Stimulated activated CD4-positive, alpha-beta T cell treated with anti-CD3 and anti-CD28 coated beads, Interleukin-15, amount 100 ng/mL, for 1 hour (primary cell): ENCODE results near the gene TTBK2.
A peak's percentile ranks its signal among the peaks of the same experiment; 100 is the strongest.
"Not testable (repeated sequence)": the region's sequence is repeated elsewhere in the genome, so short reads cannot be mapped to it uniquely, and the experiment has no call there.

ENCODE experiments used
- DNase-seq, 2 donors: peaks; one replicate each; pipeline ENCODE4 v3.0.0-alpha.2; 2020; ENCODE audit warnings: low read depth in 1 of 2, low spot score in 1 of 2

Gene TTBK2

DNA sequence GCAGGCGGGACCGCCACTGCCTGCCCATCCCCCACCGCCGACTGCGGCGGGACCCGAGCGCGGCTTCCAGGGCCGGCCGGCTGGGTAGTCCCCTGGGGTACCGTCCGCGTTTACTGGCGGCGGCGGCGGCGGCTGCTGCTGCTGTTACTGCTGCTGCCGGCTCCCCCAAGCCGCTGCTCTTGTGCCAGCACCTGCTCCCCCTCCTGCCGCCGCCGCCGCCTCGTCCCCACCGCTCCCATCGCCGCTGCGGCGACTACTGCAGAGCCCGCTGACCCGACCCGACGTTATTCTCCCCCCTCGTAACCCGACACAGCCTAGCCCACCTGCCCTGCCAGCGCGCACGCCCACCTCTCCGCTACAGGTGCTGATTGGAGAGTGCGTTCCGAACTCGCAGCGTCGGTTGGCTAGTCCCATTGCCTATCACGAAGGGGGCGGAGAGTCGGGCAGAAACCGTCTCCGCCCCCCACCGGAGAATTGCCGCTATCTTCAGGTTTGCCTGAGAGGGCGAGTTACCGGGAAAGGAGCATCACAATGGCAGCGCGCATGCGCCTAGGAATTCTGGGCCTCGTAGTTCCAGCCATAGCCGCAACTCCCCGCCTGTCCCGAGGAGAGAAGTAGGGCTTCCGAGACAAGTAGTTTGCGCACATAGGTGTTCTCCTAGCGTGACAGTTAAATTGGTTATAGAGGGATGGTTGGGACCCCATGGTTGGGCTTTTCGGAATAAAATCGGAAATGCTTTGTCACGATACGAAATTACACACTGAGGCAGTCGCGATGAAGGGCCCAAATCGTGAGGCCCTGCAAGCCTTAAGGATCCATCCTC, at the start of gene TTBK2:
Gene TTBK2 (minus strand): TSS at position 260 of the 823 bp plus-strand sequence. CDS start 42,161 bp downstream, outside the sequence.
- DNase-seq = peak; percentile 95

DNA sequence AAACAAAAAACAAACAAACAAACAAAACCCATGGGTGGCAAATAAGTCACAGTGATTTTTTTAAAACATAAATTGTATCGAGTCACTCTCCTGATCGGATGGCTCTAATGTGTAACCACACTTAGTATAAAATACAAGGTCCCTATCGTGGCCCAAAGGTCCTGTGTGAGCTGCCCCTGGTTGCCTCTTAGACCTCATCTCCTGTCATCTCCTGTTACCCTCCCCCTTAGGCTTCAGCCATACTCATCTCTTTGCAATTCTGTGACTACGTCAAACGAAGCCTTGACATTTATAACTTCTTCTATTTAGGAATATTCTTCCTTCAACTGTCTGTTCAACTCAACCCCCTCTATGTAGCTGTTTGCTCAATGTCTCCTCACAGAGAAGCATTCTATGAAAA, 43.9 kb upstream of the TTBK2 start:
- DNase-seq = no peak

DNA sequence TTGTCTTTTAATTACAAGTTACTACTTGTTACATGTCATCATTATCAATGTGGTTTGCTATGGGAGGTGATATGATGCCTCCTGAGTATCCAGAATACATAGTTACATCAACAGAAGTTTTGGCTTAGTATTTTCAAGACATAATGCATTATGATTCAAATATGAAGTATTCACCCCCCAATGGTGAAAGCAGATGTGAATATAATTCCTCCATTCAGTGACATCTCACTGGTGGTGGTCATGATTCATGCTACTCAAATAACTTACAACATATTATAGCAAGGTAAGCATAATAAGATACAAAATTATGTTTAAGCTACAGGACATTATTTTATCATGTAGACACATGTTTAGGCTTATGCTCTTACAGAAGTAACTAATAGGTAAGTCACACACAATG, 34.9 kb upstream of the TTBK2 start:
- no peak for DNase-seq

DNA sequence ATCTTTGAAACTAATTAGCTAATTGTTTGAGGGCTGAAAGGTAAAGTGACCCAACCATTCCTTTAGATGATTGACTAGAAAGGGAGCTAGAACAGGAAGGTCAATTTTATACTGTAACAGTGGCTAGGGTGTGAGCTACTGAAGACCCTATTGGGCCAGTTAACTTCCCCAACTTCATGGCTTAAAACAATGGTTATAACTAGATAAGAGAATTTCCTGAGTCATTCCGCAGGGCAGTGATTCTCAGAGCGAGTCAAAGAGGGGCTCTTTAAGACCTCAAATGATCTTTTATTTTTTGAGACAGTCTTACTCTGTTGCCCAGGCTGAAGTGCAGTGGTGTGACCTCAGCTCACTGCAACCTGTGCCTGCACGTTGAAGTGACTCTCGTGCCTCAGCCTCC, 33.7 kb upstream of the TTBK2 start:
- no peak for DNase-seq

DNA sequence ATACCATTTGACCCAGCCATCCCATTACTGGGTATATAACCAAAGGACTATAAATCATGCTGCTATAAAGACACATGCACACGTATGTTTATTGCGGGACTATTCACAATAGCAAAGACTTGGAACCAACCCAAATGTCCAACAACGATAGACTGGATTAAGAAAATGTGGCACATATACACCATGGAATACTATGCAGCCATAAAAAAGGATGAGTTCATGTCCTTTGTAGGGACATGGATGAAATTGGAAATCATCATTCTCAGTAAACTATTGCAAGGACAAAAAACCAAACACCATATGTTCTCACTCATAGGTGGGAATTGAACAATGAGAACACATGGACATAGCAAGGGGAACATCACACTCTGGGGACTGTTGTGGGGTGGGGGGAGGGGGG, 28.3 kb upstream of the TTBK2 start:
- DNase-seq = not testable (repeated sequence)

DNA sequence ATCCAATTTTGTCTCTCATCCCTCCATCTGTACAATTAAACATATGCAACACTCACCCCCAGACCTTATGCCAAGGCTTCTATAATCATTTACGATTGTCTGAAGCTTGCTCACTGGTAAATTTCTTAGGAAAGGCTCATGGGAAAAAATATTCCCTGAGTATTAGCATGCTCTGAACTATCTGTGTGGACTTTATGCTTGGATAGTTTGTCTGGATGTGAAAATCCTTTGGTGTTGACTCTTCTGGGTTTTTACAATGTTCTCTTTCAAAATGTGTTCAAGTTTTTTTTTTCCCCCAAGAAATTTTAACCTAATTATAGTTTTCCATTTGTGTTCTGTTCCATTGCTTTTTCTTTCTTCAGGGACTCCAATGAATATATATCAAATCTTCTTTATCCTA, 19.9 kb upstream of the TTBK2 start:
- no peak for DNase-seq

DNA sequence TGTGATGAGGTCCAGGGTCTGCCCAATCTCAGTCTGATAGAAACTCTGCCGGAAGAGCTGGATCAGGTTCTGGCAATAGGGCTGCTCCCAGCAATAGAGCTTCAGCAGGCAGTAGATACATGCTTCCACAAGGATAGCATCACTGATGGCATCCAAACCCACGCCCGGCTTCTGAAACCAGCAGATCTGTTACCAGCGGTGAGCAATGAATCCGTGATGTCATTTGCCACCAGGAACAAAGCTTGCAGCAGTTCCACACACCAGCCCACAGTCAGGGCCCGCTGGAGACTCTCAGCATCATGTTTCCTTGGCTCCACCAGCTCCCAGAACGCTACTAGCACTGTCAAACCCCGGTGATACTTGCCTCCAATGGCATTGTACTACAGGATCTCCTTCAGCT, 19.3 kb upstream of the TTBK2 start:
- no peak for DNase-seq

DNA sequence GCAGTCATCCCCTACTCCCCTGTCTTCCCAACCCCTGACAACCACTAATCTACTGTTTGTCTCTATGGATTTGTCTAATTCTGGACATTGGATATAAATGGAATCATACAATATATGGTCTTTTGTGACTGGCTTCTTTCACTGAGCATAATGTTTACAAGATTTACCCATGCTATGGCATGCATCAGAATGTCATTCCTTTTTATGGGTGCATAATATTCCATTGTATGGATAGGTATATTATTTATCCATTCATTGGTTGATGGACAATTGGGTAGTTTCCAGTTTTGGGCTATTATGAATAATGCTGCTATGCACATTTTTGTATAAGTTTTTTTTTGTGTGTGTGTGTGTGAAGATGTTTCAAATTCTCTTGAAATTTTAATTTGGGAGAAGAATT, 16.6 kb upstream of the TTBK2 start:
- DNase-seq = no peak

DNA sequence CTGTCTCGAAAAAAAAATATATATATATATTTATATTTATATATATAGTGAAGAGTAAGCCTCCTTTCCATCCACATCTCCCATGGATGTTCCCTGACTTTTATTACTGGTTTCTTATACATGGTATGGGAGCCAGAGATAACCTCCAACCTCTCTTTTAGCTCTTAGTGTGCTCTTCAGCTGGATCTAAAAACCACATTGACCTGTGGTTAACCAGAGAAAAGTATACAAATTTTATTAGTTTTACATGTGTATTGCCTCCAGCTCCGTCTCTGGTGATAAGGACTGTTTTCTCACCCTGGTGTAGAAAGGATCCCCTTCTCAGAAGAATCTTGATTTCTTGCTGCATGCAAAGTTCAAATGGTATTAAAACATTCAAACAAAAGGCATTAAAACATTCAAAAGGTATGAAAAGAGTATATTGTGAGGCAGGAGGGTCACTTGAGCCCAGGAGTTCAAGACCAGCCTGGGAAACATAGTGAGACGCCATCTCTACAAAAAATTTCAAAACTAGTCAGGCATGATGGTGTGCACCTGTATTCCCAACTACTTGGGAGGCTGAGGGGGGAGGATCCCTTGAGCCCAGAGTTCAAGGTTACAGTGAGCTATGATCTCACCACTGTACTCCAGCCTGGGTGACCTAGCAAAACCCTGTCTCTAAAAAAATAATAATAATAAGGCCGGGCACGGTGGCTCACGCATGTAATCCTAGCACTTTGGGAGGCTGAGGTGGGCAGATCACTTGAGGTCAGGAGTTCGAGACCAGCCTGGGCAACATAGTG, 13.5 kb upstream of the TTBK2 start:
- no peak for DNase-seq

DNA sequence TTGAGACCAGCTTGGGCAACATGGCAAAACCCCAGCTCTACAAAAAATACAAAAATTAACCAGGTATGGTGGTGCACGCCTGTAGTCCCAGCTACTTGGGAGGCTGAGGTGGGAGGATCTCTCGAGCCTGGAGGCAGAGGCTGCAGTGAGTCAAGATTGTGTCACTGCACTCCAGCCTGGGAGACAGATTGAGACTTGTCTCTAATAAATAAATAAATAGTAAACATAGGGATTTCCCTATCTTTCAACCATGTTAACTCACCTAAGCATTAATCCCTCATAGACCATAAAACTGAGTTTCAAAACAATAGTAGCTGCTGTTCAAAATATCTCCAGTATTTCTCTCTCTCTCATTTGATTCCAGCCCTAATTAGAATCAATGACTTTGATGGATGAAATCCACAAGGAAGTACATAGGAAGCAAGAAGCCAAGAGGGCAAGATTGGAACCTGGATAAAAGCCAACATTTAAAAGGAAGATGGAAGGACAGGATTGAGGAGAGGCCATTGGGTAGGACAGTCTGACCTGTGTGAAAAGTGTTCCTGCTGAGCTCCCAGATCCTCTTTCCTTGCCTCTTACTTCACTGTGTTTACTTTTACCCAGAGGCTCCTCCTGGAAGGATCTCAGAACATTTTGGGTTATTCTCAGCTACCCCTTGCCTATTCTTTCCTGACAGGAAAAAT, 12.4 kb upstream of the TTBK2 start:
- DNase-seq = no peak

DNA sequence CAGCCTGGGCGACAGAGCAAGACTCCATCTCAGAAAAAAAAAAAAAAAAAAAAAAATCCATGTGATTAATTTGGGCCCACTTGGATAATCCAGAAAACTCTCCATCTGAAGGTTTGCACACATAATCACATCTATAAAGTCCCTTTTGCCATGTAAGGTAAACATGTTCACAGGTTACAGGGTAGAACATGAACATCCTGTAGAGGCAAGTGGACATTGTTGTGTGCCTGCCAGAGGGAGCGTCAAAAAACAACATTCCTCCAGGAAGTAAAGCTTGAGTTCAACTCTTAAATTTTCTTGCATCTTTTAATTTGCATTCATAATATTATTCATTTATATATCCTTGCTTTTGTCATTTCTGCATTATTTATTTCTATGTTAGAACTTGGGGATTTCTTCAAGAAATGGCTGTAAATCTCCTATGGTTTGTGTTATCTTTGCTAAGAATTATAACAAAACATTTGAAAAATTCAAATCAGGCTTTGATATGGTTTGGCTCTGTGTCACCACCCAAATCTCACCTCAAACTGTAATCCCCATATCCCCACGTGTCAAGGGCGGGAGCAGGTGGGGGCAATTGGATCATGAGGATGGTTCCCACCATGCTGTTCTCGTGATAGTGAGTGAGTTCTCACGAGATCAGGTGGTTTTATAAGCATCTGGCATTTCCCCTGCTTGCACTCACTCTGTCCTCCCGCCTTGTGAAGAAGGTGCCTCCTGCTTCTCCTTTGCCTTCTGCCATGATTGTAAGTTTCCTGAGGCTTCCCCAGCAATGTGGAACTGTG, 11.3 kb upstream of the TTBK2 start:
- DNase-seq = no peak

DNA sequence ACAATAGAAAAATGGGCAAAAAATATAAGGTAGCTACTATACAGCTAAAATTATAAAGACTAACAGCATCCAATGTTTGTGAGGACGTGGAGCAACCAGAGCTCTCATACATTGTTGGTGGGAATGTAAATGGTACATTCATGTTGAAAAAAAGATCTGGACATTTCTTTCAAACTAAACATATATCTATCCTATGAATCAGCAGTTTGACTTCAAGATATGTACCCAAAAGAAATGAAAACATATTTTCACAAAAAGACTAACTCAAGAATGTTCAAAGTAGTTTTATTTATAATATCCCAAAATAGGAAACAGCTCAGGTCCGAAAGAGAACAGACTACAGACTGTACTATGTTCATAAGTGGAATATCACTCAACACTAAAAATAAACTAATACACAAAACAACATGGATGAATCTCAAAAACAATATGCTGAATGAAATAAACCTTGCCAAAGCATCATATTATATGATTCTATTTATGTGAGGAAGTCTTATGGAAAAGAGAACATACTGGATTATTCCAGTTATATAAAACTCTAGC, 8.8 kb upstream of the TTBK2 start:
- no peak for DNase-seq

DNA sequence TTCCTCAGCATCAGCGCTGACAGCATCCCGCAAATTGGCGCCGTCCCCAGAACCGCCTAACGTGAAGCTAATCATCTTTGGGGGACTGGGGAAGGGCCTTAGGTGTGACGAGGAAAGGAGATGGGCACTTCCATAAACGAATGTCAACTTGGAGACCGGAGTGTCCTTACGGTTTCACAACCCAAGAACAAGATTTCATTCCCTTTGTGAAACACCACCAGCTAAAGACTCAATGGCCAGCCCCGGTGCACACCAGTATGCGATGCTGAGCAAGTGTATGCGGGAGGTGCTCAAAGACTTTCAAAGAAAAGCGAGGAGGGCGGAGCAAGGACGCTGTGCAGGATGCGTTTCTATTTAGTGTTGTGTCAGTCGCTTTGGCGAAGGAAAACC, 759 bp upstream of the TTBK2 start:
- DNase-seq = peak in 1 of 2 donors; percentile 11

DNA sequence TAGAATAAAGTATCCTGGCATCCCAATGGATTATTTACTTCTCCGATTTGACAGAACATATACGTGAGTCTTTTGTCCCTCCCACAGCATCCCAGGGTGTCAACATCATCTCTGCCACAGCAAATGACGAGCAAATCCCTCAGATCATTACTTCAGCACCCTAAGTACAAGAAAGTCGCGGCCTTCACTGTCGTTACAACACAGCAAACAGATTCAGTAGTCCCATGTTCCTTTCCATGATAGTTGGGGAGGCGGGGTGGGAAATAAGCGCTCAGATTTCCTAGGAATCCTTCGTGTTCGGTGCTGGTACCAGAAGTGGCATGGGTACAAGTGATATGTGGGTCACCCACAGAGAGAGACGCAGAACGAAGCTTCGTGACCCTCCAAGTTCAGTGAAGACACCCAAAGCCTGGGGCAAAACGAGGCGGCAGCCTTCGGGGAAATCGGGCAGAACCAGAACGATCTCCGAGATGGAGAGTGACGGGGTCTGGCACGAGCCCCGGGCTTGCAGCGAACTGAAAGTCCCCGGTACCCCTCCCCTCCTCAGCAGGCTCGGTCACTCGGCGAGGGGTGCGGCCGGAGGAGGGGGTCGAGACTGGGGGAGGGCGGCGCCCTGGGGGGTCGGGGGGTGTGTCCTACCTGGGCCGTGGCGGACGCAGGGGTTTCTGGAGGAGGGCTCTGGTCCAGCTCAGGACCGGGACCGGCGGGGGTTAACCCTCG, 619 bp downstream of the TTBK2 start:
- DNase-seq = no peak

DNA sequence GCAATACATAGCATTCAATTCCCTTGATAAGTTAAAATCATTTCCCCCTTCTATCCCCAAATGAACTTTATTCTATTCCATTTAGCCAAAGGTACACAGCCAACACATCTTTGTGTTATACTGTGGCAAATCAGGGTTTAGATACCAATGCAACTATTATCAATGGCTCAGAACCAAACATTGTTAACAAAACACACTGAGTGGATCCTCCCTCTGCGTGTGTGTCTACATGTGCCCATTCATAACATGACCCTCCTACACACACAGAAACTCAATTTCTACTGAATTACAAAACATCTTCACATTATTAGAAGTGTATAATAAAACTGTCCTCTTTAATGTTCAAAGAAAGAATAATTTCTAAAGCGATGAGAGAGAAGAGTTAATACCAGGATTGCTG, 1.3 kb downstream of the TTBK2 start:
- no peak for DNase-seq

DNA sequence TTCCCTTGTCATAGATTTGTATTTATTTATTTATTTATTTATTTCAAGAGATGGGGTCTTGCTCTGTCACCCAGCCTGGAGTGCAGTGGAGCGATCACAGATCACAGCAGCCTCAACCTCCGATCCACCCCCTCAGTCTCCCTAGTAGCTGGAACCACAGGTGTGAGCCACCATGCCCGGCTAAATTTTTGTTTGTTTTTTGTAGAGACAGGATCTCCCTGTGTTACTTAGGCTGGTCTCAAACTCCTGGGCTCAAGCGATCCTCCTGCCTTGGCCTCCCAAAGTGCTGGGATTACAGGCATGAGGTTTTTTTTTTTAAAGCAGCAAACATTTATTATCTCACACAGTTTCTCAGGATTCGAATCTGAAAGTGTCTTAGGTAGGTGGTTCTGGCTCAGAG, 2.5 kb downstream of the TTBK2 start:
- no peak for DNase-seq

DNA sequence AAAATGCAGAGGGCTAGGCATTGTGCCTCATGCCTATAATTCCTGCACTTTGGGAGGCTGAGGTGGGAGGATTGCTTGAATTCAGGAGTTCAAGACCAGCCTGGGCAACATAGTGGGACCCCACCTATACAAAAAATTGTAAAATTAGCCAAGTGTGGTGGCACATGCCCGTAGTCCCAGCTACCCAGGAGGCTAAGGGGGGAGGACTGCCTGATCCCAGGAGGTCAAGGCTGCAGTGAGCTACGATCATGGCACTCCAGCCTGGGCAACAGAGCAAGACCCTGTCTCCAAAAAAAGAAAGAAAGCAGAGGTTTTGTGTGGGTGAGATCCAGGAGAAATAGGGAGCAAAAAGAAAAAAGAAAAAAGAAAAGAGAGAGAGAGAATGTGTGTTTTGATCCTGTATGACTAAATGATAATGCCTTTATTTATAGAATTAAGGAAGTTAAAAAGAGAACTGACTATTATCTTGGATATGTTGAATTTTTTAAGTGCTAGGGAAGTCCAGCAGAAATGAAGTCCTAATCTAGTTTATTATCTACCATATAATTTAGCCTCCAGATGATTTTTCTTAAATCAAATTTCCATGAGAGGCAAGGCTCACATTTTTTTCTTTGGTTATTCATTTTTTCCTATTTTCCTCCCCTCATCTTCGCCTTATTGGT, 4.8 kb downstream of the TTBK2 start:
- no peak for DNase-seq

DNA sequence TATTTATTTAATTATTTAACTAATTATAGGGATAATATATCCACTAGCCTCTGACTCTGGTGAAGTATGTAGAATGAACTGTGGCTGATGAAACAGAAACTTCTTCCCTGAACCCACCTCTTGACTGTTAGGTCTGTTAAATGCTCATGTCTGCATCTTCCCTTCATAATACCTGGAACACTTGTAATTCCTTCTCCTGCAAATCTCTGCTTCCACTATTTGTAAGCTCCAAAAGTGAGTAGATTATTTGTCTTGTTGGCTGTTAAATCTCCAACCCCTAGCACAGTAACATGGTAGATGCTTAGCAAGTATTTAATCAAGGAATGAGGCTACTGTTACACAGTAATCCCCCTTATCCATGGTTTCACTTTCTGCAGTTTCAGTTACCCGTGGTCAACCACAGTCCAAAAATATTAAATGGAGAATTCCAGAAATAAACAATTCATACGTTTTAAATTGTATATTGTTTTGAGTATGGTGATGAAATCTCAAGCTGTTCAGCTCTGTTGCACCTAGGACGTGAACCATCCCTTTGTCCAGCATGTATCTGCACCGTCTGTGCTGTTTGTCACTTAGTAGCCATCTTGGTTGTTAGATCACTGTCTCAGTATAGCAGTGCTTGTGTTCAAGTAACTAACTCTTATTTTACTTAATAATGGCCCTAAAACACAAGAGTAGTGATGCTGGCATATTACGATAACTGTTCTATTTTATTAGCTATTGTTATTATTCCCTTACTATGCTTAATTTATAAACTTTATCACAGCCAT, 5.7 kb downstream of the TTBK2 start:
- DNase-seq = no peak

DNA sequence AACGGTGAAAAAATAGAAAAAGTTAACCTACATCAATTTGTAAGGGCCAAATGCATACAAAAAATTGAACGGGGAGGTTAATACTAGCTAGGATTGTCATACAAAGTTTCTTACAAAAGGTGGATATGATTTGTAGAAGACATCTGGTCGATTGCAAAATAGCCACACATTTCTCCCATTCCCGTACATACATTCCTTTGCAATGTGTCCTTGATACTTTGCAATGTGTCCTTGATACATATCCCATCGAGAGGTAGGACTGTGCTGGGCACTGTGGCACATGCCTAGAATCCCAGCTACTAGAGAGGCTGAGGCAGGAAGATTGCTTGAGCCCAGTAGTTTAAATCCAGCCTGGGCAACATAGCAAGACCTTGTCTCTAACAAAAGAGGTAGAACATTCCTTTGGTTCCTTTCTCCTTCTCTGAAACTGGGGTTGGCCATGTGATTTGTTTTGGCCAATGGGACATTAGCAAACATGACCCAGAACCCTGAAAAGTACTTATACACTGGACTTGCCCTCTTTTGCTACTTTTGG, 9.5 kb downstream of the TTBK2 start:
- DNase-seq = no peak
